ENCODE data around the gene DPT.
"Not testable (repeated sequence)": the region's sequence is repeated elsewhere in the genome, so short reads cannot be mapped to it uniquely, and the experiment has no call there.

DPT gene

GRCh38 chr1:168728473-168729404 lies at the start of gene DPT:
TSS of gene DPT (minus strand) at chr1:168729206. CDS start at chr1:168729174, 32 bp downstream.
- no peak for DNase-seq (ENCODE audit: low read depth)

DNA sequence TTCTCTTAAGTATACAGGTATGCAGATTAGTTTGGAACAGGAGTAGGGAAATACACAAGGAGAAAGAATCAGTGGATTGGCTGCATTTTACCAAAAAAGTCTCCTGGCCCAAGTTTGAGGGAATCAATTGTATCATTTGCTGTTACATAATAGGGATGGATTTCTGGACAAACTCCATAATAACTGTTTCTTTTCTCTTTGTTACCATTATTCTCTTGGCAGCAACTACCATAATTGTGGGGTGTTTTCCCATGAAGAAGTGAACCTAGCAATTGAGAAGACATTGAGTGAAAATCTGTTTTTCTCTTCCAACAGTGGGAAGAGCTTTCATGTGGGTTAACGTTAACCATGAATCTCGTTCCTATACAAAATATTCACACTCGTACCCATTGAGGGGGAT lies 46.4 kb upstream of the DPT start:
- DNase-seq (ENCODE audit: low read depth) = no peak

DNA sequence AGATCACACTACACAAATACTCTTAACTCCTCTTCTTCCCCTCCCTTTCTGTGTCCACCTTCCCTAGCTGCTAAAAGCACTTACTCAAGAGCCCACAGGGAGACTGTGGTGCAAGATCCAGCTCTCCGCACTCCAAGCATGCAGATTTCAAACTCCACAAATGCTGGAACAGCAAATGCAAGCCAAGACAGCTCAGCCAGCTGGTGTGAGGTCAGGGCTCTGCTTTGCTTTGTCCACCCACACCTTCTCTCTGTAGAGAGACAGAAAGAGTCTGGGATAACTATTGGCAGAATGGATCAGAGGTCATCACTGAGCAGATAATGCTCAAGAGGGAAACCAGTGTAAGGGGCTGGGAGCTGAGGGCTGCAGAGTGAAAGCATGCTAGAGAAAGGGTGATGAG lies 45.2 kb upstream of the DPT start:
- no peak for DNase-seq (ENCODE audit: low read depth)

DNA sequence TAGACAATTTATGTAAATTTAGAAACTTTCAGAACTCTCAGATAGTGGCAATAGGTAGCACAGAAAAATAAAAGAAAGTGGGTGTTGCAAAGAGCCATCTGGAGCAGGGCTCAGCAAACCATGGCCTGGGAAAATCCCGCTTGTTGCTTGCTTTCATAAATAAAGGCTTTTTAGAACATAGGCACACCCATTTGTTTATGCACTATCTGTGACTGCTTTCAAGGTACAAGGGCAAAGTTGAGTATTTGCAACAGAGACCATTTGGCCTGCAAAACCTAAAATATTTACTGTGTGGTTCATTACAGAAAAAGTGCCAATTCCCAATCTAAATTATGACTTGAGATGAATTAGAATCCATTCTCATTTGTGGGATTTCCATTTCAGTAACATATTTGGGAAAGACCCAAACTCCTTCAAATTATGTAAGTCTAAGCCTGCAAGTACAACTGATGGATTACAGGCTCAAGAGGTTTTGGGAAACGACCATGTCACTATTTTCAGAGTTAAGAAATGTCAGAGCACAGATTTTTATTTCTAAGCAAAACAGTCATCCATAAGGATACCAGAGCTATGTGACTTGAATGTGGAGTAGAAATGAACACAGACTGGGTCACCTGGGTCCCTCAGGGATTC lies 43.5 kb upstream of the DPT start:
- no peak for DNase-seq (ENCODE audit: low read depth)

DNA sequence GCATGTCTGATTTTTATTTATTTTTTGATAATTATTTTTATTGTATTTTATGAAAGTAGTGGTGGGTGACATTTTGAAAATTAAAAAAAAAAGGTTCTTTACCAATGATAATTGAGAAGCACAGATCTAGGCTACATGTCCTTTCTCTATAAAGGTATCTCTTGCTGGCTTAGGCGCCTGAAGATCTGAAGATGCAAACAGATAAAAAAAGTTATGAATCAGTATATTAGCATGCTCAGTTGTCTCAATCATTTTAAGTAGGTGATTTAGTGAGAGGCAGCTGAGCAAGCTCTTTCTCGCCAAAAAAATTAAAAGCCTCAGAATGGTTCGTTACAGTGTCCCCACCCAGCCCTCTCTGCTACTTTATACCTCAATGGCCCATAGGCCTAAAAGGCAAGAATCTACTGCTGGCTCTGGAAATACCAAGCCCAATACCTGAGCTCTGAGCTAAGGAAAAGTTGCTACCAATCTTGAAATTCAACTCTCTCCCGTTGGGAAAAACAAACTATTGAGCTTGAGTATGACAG lies 42.2 kb upstream of the DPT start:
- DNase-seq (ENCODE audit: low read depth) = no peak

- not testable (repeated sequence) for DNase-seq (ENCODE audit: low read depth)
Observed at GRCh38 chr1:168769893-168770292, 40.9 kb upstream of the DPT start.

DNA sequence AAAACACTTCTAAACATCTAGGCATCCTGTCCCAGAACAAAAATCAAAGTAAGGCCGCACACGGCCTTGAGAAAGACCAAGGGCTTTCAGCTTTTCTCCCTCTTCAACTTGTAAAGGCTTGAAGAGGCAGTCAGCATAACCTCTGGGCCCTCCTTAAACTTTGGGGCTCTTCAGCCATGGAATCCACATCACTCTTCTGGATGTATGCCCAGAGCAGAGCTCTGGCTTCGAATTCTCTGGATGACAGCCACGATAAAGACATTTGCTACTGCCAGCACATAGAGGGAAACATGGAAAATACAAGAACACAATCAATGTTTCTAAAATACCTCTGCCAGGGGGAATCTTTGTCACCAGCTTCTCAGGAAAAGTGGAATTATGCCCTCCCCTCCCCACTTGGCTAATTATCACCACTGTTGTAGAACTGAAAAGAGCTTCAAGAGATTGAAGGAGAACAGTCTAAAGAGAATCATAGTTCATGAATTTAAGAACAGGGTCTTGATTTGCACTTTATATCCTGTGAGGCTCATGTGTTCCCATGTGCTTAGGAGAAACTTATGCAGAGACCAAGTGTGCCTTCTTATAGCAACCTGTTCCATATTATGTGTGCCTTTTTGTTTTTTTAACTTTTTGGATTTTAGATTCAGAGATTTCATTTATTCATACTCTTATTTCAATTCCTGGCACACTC lies 39.0 kb upstream of the DPT start:
- DNase-seq (ENCODE audit: low read depth) = no peak

GRCh38 chr1:168766568-168766967 lies 37.6 kb upstream of the DPT start:
- no peak for DNase-seq (ENCODE audit: low read depth)

GRCh38 chr1:168763031-168763430 lies 34.0 kb upstream of the DPT start:
- DNase-seq (ENCODE audit: low read depth) = no peak

DNA sequence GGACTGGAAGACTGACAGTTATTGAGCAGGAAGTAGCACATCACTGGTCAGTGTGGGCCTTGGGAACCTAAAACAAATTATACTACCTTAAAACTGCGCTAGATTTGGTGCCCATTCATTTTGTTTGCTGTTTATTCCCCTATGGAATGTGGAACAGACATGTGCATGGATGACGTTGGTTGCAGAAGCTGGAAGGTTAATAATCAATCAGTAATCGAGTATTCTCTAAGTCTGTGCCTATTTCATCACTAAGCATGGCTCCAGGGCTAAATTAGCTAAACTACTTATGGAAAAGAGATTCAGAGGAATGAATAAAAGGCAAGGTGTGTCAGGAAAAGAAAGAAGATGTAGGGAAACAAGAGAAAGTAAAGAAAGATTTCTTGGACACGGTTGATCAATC lies 33.5 kb upstream of the DPT start:
- no peak for DNase-seq (ENCODE audit: low read depth)

DNA sequence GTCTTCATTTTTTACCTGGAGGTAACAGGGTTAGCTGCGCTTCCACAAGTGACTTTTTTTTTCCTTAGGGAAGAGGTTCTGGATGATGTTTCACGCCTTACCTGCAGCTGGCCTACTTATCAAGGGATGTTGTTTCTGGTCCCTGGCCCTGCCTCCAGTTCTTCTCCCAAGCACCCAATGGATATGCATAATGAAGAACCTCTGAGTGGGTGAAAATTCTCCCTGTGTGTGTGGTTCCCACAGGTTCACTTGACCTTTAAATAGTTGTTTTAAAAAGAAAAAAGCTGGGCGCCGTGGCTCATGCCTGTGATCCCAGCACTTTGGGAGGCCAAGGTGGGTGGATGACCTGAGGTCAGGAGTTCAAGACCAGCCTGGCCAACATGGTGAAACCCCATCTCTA lies 31.8 kb upstream of the DPT start:
- no peak for DNase-seq (ENCODE audit: low read depth)

DNA sequence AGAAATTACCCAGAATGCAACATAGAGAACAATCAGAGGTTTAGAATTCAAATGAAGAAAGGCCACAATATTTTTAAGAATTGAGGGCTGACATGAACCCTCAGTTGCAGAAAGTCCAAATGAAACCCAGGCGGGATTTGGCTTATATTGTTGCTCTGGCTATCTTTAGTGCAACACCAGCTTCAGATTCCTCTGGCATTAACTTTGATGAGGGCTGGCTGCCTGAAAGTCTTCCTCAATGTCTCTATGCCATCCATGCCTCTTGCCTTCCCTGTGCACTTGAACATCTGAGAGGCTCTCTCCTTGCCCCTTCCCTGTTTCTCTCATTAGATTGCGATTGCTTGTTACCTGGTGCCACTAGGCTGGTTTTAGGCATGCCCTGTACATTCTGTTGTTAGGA lies 31.2 kb upstream of the DPT start:
- no peak for DNase-seq (ENCODE audit: low read depth)

DNA sequence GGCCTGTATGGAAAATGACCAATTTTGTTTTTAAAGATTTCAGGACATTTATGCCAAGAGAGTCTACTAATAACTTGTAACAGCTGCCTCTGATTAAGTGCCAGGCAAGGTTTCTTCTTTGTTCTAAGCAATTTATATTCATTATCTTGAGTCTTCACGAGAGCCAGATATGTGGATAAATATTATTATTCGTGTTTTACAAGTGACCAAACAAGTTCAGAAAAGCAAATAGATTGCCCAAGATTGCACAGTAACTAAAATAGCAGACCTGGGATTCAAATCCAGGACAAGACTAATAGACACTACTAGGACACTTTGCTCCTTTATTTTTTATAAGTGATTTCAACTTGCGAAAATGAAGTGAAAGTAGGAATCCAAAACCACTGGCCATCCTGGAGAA lies 30.1 kb upstream of the DPT start:
- DNase-seq (ENCODE audit: low read depth) = no peak

DNA sequence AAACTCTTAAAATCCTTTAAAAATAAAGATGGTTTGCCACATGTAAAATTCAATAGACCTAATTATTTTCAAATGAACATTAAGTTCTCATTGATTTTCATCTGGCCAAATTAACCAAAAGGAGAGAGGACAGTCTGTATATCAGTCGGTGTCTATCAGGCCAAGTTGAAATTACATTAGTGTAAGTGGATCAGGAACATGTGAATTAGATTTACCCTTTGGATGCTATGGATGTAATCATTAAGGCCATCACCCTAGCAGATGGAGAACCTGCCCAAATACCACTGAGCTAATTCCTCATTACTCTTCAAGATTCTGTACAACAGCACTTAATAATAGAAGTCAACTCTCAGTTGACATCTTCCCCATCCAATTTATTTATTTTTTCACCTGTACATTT lies 29.5 kb upstream of the DPT start:
- no peak for DNase-seq (ENCODE audit: low read depth)

- no peak for DNase-seq (ENCODE audit: low read depth)
Observed at GRCh38 chr1:168755800-168756418, 26.9 kb upstream of the DPT start.

- DNase-seq (ENCODE audit: low read depth) = no peak
Observed at GRCh38 chr1:168752171-168752832, 23.3 kb upstream of the DPT start.

DNA sequence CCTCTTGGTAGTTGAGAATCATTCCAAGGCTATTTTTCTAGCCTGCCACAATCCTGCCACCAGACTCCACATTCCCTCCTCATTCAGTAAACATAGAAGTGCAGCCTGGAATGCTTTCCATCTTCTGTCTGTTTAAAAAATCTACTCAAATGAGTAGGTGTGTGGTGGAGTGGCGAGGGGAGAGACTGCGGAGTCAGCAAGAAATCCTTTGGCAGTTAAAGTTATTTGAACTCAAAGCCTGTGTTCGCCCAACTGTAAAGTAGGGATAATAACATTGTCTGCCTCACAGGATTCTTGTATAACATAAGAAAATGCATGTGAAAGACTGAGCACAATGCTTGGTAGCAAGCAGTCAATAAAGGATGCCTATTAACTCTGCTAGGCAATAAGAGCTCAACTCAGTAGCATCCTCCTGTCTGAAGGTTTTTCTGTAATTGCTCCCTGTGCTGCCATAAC lies 22.2 kb upstream of the DPT start:
- no peak for DNase-seq (ENCODE audit: low read depth)

DNA sequence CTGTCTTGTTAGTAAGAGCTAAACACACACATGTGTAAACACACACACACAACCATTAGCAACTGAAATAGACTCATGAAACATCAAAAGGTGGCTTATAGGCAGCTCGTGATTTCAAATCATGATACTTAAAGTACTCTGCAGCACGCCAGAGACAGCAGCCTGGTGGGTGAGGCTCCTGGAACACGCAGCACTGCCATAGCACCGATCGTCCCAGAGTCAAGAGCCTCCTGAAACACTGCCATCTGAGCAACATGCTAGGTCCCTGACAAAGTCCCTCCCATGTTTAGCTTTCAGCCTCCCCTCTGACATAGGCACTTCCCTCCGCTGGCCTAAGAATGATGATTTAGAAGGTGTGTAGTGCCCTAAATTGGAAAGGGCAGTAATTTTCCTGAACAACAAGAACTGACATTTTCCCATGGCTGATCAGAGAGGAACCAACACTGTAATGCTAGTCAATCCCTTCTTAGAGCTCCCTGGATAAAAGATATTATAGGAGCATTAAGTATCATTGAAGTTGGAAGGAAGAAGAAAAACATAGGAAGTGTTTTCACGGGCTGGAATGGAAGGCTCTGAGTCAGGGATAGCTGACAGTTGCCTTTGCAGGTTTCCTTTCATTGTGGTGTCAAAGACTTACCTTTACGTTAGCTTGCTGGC lies 14.1 kb upstream of the DPT start:
- DNase-seq (ENCODE audit: low read depth) = no peak

GRCh38 chr1:168742386-168742785 lies 13.4 kb upstream of the DPT start:
- no peak for DNase-seq (ENCODE audit: low read depth)

- no peak for DNase-seq (ENCODE audit: low read depth)
Observed at GRCh38 chr1:168739908-168740307, 10.9 kb upstream of the DPT start.

DNA sequence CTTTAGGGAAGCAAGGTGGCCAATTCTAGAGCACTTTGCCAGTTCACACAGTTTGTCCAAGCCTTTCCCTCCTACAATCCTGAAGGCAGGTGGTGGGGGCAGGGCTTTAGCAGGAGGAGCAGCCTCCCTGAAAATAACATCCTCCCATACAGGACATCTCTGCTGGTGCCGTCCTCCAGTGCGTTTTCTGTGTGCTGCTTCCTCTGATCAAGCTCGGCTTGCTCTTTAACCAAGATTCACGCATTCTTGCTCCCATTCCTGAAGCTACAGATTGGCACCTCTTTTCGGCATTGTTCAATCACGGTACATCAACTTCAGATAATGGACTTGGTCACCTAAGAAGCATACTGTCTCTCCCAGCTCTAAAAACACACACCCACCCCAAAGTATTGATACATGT lies 7.5 kb upstream of the DPT start:
- no peak for DNase-seq (ENCODE audit: low read depth)

All from stimulated activated CD8-positive, alpha-beta memory T cell treated with anti-CD3 and anti-CD28 coated beads, Interleukin-4, amount 100 ng/mL, for 24 hours (primary cell).